Measurements from ENCODE around the gene TBC1D9. TPM values are rescaled to one million over a fixed set of nuclear protein-coding genes. Genes with fewer than 3 reads are reported as not detected.

Gene TBC1D9
- total and polyA plus RNA-seq, 9 donors, result 14.6 to 26.9 (median 18.5) TPM

DNA sequence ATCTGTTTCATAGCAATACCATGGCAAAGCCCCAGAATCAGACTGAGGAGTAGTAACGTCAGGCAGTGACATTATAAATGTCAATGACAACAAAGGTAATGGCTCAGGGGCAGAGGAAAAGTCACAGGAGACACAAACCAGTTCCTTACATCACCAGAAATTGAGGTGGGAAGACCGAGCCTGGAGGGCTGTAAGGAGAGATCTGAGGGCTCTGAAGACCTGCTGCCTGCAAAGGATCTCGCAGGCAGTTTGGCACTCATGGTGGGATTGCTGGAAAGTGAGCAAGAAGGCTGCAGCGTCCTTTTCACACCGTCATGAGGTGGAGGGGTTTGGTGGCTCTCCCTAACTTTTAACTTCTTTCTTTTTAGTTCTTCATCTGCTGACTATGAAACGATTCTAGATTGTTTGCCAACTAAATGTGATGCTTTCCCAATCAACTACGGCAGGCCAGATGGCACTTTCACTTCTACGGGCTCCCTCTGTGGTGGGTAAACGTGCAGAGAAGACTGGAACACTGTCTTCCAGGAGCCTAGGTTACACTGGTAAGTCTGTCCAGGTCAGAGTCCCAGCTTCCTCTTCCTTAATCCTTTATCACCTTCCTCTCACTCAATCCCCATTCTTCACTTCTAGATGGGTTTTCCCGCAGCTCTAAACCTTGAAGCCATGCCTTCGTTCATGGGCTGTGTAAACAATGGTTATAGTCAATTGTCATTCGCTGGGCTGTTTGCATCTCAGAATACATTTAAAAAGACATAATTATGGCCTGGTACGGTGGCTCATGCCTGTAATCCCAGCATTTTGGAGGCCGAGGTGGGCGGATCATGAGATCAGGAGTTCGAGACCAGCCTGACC is 58.2 kb downstream of the TBC1D9 start:
- Histone ChIP-seq H3K36me3 (ENCODE audit: control insufficient read depth, insufficient read depth, low read length) (peaks cover 3% of the 10 kb centered on the region), H3K4me3 (ENCODE audit: low read length) (no peak overlapping the region), H3K27ac (ENCODE audit: low read length) (no peak overlapping the region), H3K4me1 (ENCODE audit: control insufficient read depth, insufficient read depth, low read length) (no peaks in the 10 kb centered on the region), H3K27me3 (ENCODE audit: control insufficient read depth, insufficient read depth, low read length) (no peaks in the 10 kb centered on the region), H3K9me3 (replicated peaks; ENCODE audit: control insufficient read depth, low read depth, low read length) (no peaks in the 10 kb centered on the region)
- DNase-seq, result no peak
- WGBS (ENCODE audit: insufficient coverage), result 82% methylated on average over 12 of the region's 16 CpGs

- no peak for DNase-seq
- Histone ChIP-seq H3K4me3 (ENCODE audit: low read length) (no peak overlapping the region), H3K27me3 (ENCODE audit: control insufficient read depth, insufficient read depth, low read length) (no peaks in the 10 kb centered on the region), H3K9me3 (replicated peaks; ENCODE audit: control insufficient read depth, low read depth, low read length) (no peaks in the 10 kb centered on the region), H3K36me3 (ENCODE audit: control insufficient read depth, insufficient read depth, low read length) (no peaks in the 10 kb centered on the region), H3K4me1 (ENCODE audit: control insufficient read depth, insufficient read depth, low read length) (no peaks in the 10 kb centered on the region), H3K27ac (ENCODE audit: low read length) (no peak overlapping the region)
These were observed 60.7 kb downstream of the TBC1D9 start for GRCh38 chr4:140695483-140695882.

DNA sequence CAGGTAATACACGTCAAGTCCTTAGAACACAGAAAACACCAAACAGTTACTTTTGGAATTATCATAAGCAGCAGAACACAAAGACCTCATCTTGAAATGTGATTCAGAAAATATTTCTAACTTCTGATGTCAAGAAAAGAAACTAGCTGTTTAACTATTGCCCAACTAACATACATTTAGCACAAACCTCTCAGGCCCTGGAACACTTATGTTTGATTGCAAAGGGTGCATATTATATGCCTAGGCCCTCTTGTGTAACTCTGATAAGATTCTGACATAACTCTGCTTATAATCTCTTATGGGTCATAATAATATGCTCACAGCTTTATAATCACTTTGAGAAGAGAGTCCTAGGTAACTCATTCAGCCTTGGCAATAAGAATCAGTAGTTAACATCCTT is 62.6 kb downstream of the TBC1D9 start:
- H3K27me3 ChIP-seq (ENCODE audit: control insufficient read depth, insufficient read depth, low read length), result no peaks in the 10 kb centered on the region
- WGBS (ENCODE audit: insufficient coverage), result no CpG with 5 or more reads among the region's 1 CpG
- DNase-seq, result no peak
- H3K4me1 ChIP-seq (ENCODE audit: control insufficient read depth, insufficient read depth, low read length), result peaks cover 5% of the 10 kb centered on the region
- no peak overlapping the region for H3K4me3 ChIP-seq (ENCODE audit: low read length)
- H3K36me3 ChIP-seq (ENCODE audit: control insufficient read depth, insufficient read depth, low read length), result no peaks in the 10 kb centered on the region
- H3K9me3 ChIP-seq (replicated peaks; ENCODE audit: control insufficient read depth, low read depth, low read length), result no peaks in the 10 kb centered on the region
- no peak overlapping the region for H3K27ac ChIP-seq (ENCODE audit: low read length)

DNA sequence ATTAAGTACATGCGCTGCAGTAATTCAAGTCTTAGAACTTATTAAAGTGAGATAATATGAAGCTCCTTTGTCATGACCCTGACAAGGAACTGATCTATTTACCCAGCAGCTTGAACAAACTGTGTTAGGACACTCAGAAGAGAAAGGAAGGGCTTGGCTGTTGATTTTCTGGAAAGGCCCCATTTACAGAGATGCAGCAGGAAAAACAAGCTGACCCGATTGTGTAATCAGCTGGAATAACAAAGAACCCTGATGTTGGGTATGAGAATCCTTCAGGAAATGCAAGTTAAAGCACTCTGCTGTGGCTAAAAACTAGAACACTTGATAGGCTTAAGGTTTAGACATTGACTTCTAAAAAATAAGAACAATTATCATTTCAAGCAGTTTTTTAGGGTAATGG is 64.8 kb downstream of the TBC1D9 start:
- no peak overlapping the region for H3K27ac ChIP-seq (ENCODE audit: low read length)
- 40% methylated on average over 1 of the region's 2 CpGs for WGBS (ENCODE audit: insufficient coverage)

GRCh38 chr4:140690093-140690492 is 66.1 kb downstream of the TBC1D9 start:
- H3K27ac ChIP-seq (ENCODE audit: low read length), result no peak overlapping the region
- no peaks in the 10 kb centered on the region for H3K9me3 ChIP-seq (replicated peaks; ENCODE audit: control insufficient read depth, low read depth, low read length)
- H3K36me3 ChIP-seq (ENCODE audit: control insufficient read depth, insufficient read depth, low read length), result peaks cover 4% of the 10 kb centered on the region
- no CpG with 5 or more reads among the region's 1 CpG for WGBS (ENCODE audit: insufficient coverage)
- no peaks in the 10 kb centered on the region for H3K27me3 ChIP-seq (ENCODE audit: control insufficient read depth, insufficient read depth, low read length)
- H3K4me1 ChIP-seq (ENCODE audit: control insufficient read depth, insufficient read depth, low read length), result peaks cover 7% of the 10 kb centered on the region
- H3K4me3 ChIP-seq (ENCODE audit: low read length), result no peak overlapping the region
- DNase-seq, result no peak

More for the DNA sequence above, 64.8 kb downstream of the TBC1D9 start:
- DNase-seq, result peak; percentile 30
- Histone ChIP-seq H3K9me3 (replicated peaks; ENCODE audit: control insufficient read depth, low read depth, low read length) (no peaks in the 10 kb centered on the region), H3K27me3 (ENCODE audit: control insufficient read depth, insufficient read depth, low read length) (no peaks in the 10 kb centered on the region), H3K4me1 (ENCODE audit: control insufficient read depth, insufficient read depth, low read length) (peaks cover 7% of the 10 kb centered on the region), H3K36me3 (ENCODE audit: control insufficient read depth, insufficient read depth, low read length) (no peaks in the 10 kb centered on the region), H3K4me3 (ENCODE audit: low read length) (no peak overlapping the region)

- Histone ChIP-seq H3K27me3 (ENCODE audit: control insufficient read depth, insufficient read depth, low read length) (no peaks in the 10 kb centered on the region), H3K4me1 (ENCODE audit: control insufficient read depth, insufficient read depth, low read length) (peaks cover 7% of the 10 kb centered on the region), H3K36me3 (ENCODE audit: control insufficient read depth, insufficient read depth, low read length) (peaks cover 5% of the 10 kb centered on the region), H3K9me3 (replicated peaks; ENCODE audit: control insufficient read depth, low read depth, low read length) (no peaks in the 10 kb centered on the region), H3K27ac (ENCODE audit: low read length) (no peak overlapping the region), H3K4me3 (ENCODE audit: low read length) (no peak overlapping the region)
- WGBS (ENCODE audit: insufficient coverage), result no CpG with 5 or more reads among the region's 3 CpGs
- no peak for DNase-seq
These were observed 66.6 kb downstream of the TBC1D9 start for GRCh38 chr4:140689623-140690022.

DNA sequence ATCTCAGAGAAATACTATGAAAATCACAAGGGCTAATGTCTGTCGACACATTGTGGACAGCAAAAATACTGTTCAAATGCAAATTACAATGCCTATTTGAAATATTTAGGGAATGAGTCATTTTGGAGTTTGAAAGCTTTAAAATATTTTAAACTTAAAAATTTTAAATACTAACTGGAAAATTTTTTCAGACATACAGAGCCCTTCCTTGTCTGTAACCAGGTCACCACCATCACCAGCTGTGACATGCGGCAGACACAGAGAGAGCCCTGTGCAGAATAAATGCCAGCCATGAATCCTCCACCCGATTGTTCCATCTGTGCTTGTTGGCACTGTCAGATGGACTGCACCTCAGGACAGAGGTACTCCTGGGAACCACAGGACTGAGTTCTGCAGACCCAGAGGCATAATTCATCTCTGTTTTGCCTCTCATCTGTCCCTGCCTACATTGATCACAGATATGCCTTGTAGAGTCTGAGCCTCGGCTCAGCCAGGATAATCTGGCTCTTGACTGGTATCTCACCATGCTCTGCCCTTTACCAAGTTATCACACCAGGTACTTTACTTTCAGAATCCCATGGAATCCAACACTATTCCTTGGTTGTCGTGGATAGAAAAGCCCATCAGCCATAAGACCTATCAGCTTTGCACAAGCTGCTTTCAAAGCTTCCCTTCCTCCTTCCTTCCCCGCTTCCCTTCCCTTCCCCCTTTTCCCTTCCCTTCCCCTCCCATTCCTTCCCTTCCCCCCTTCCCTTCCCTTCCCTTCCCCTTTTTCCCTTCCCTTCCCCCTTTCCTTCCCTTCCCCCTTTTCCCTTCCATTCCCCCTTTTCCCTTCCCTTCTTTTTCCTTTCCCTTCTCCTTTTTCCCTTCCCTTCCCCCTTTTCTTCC is 67.2 kb downstream of the TBC1D9 start:
- Histone ChIP-seq H3K4me1 (ENCODE audit: control insufficient read depth, insufficient read depth, low read length) (peaks cover 7% of the 10 kb centered on the region), H3K36me3 (ENCODE audit: control insufficient read depth, insufficient read depth, low read length) (peaks cover 5% of the 10 kb centered on the region), H3K9me3 (replicated peaks; ENCODE audit: control insufficient read depth, low read depth, low read length) (no peaks in the 10 kb centered on the region), H3K27me3 (ENCODE audit: control insufficient read depth, insufficient read depth, low read length) (no peaks in the 10 kb centered on the region), H3K27ac (ENCODE audit: low read length) (no peak overlapping the region), H3K4me3 (ENCODE audit: low read length) (no peak overlapping the region)
- DNase-seq, result peak; percentile 22
- 89% methylated on average over 5 of the region's 6 CpGs for WGBS (ENCODE audit: insufficient coverage)

- no peaks in the 10 kb centered on the region for H3K9me3 ChIP-seq (replicated peaks; ENCODE audit: control insufficient read depth, low read depth, low read length)
- H3K36me3 ChIP-seq (ENCODE audit: control insufficient read depth, insufficient read depth, low read length), result peaks cover 9% of the 10 kb centered on the region
- no peak overlapping the region for H3K27ac ChIP-seq (ENCODE audit: low read length)
- no peaks in the 10 kb centered on the region for H3K27me3 ChIP-seq (ENCODE audit: control insufficient read depth, insufficient read depth, low read length)
- H3K4me3 ChIP-seq (ENCODE audit: low read length), result no peak overlapping the region
- H3K4me1 ChIP-seq (ENCODE audit: control insufficient read depth, insufficient read depth, low read length), result peaks cover 7% of the 10 kb centered on the region
- no peak for DNase-seq
These were observed 69.4 kb downstream of the TBC1D9 start for GRCh38 chr4:140686796-140687195.

- DNase-seq, result no peak
- Histone ChIP-seq H3K36me3 (ENCODE audit: control insufficient read depth, insufficient read depth, low read length) (peaks cover 11% of the 10 kb centered on the region), H3K4me3 (ENCODE audit: low read length) (no peak overlapping the region), H3K27me3 (ENCODE audit: control insufficient read depth, insufficient read depth, low read length) (no peaks in the 10 kb centered on the region), H3K9me3 (replicated peaks; ENCODE audit: control insufficient read depth, low read depth, low read length) (no peaks in the 10 kb centered on the region), H3K4me1 (ENCODE audit: control insufficient read depth, insufficient read depth, low read length) (peaks cover 7% of the 10 kb centered on the region), H3K27ac (ENCODE audit: low read length) (no peak overlapping the region)
These were observed 71.9 kb downstream of the TBC1D9 start for GRCh38 chr4:140684314-140684713.

GRCh38 chr4:140681201-140681600 is 75.0 kb downstream of the TBC1D9 start:
- H3K4me3 ChIP-seq (ENCODE audit: low read length), result no peak overlapping the region
- WGBS (ENCODE audit: insufficient coverage), result 67% methylated on average over 1 of the region's 3 CpGs
- no peaks in the 10 kb centered on the region for H3K4me1 ChIP-seq (ENCODE audit: control insufficient read depth, insufficient read depth, low read length)
- DNase-seq, result no peak
- peaks cover 31% of the 10 kb centered on the region for H3K36me3 ChIP-seq (ENCODE audit: control insufficient read depth, insufficient read depth, low read length)
- no peak overlapping the region for H3K27ac ChIP-seq (ENCODE audit: low read length)
- H3K27me3 ChIP-seq (ENCODE audit: control insufficient read depth, insufficient read depth, low read length), result no peaks in the 10 kb centered on the region
- no peaks in the 10 kb centered on the region for H3K9me3 ChIP-seq (replicated peaks; ENCODE audit: control insufficient read depth, low read depth, low read length)
